Memory B cell (primary cell): ENCODE data around the gene TNFAIP2.
"Not testable (repeated sequence)": the region's sequence is repeated elsewhere in the genome, so short reads cannot be mapped to it uniquely, and the experiment has no call there.

Experiments
- ATAC-seq: fragments of 150-1000 bp; cut with Tn5 transposase; 2 replicates; pipeline ENCODE4 v1.10.0; 2021; ENCODE audit warnings: low read depth, mild to moderate bottlenecking, moderate library complexity
- DNase-seq, 2 donors: peaks; one replicate each; pipeline ENCODE4 v3.0.0; 2022; ENCODE audit warnings: low spot score in 2 of 2
- H3K27ac Mint-ChIP-seq: one replicate; pipeline ENCODE4 v1.8.0; 2022; ENCODE audit warnings: mild to moderate bottlenecking, moderate library complexity, mixed read lengths
- H3K27me3 Mint-ChIP-seq: one replicate; pipeline ENCODE4 v1.8.0; 2022; ENCODE audit warnings: mixed read lengths
- H3K36me3 Mint-ChIP-seq: one replicate; pipeline ENCODE4 v1.8.0; 2022; ENCODE audit warnings: mild to moderate bottlenecking, mixed read lengths
- H3K4me1 Mint-ChIP-seq: one replicate; pipeline ENCODE4 v1.8.0; 2022; ENCODE audit warnings: mixed read lengths
- H3K4me3 Mint-ChIP-seq: one replicate; pipeline ENCODE4 v1.8.0; 2022; ENCODE audit warnings: mild to moderate bottlenecking, moderate library complexity, mixed read lengths
- H3K9me3 Mint-ChIP-seq: one replicate; pipeline ENCODE4 v1.8.0; 2022; ENCODE audit warnings: mixed read lengths

TNFAIP2 gene

GRCh38 chr14:103118663-103119404 is 4.4 kb upstream of the TNFAIP2 start:
- DNase-seq, result no peak
- Mint-ChIP-seq H3K4me3 (no peak overlapping the region), H3K36me3 (no peaks in the 10 kb centered on the region), H3K9me3 (no peaks in the 10 kb centered on the region), H3K27ac (no peak overlapping the region), H3K4me1 (peaks cover 5% of the 10 kb centered on the region), H3K27me3 (peaks cover 2% of the 10 kb centered on the region)
- no peak for ATAC-seq

- not testable (repeated sequence) for H3K4me3 Mint-ChIP-seq, H3K9me3 Mint-ChIP-seq, ATAC-seq, H3K27me3 Mint-ChIP-seq, H3K27ac Mint-ChIP-seq, H3K4me1 Mint-ChIP-seq, H3K36me3 Mint-ChIP-seq, DNase-seq
Measured at GRCh38 chr14:103119527-103119926, 3.7 kb upstream of the TNFAIP2 start.

GRCh38 chr14:103121121-103121845 is 2.0 kb upstream of the TNFAIP2 start:
- Mint-ChIP-seq H3K4me1 (peaks cover 4% of the 10 kb centered on the region), H3K27ac (no peak overlapping the region), H3K4me3 (peak overlapping the region; percentile 32), H3K36me3 (no peaks in the 10 kb centered on the region), H3K9me3 (peaks cover under 1% of the 10 kb centered on the region), H3K27me3 (peaks cover 8% of the 10 kb centered on the region)
- ATAC-seq (no peak), DNase-seq (no peak)

- DNase-seq, result no peak
- peaks cover 2% of the 10 kb centered on the region for H3K9me3 Mint-ChIP-seq
- peaks cover 8% of the 10 kb centered on the region for H3K27me3 Mint-ChIP-seq
- peak; percentile 34 for ATAC-seq
- peaks cover 4% of the 10 kb centered on the region for H3K4me1 Mint-ChIP-seq
- H3K36me3 Mint-ChIP-seq, result no peaks in the 10 kb centered on the region
- peak overlapping the region; percentile 28 for H3K4me3 Mint-ChIP-seq
- H3K27ac Mint-ChIP-seq, result no peak overlapping the region
Measured at GRCh38 chr14:103121846-103122584, 1.2 kb upstream of the TNFAIP2 start.

GRCh38 chr14:103122585-103122946 is 695 bp upstream of the TNFAIP2 start:
- DNase-seq (no peak), ATAC-seq (peak; percentile 12)
- Mint-ChIP-seq H3K36me3 (no peaks in the 10 kb centered on the region), H3K9me3 (peaks cover 2% of the 10 kb centered on the region), H3K27me3 (peaks cover 8% of the 10 kb centered on the region), H3K4me3 (peak overlapping the region; percentile 69), H3K4me1 (peaks cover 4% of the 10 kb centered on the region), H3K27ac (no peak overlapping the region)

GRCh38 chr14:103123634-103124500 is 606 bp downstream of the TNFAIP2 start:
- Mint-ChIP-seq H3K9me3 (peaks cover 2% of the 10 kb centered on the region), H3K27ac (no peak overlapping the region), H3K27me3 (peaks cover 12% of the 10 kb centered on the region), H3K4me1 (peaks cover 4% of the 10 kb centered on the region), H3K36me3 (no peaks in the 10 kb centered on the region), H3K4me3 (peak overlapping the region; percentile 69)
- DNase-seq (no peak), ATAC-seq (no peak)

GRCh38 chr14:103124501-103125001 is 1.3 kb downstream of the TNFAIP2 start:
- Mint-ChIP-seq H3K4me3 (no peak overlapping the region), H3K27me3 (peaks cover 12% of the 10 kb centered on the region), H3K9me3 (peaks cover 2% of the 10 kb centered on the region), H3K36me3 (no peaks in the 10 kb centered on the region), H3K4me1 (peaks cover 4% of the 10 kb centered on the region), H3K27ac (no peak overlapping the region)
- ATAC-seq (no peak), DNase-seq (no peak)

- H3K4me1 Mint-ChIP-seq, result peaks cover 4% of the 10 kb centered on the region
- no peak for ATAC-seq
- peaks cover 2% of the 10 kb centered on the region for H3K9me3 Mint-ChIP-seq
- peaks cover 13% of the 10 kb centered on the region for H3K27me3 Mint-ChIP-seq
- no peak for DNase-seq
- no peaks in the 10 kb centered on the region for H3K36me3 Mint-ChIP-seq
- H3K27ac Mint-ChIP-seq, result no peak overlapping the region
- no peak overlapping the region for H3K4me3 Mint-ChIP-seq
Measured at GRCh38 chr14:103125098-103126070, 2.1 kb downstream of the TNFAIP2 start.

GRCh38 chr14:103126088-103126872 is 3.0 kb downstream of the TNFAIP2 start:
- Mint-ChIP-seq H3K4me3 (no peak overlapping the region), H3K27ac (no peak overlapping the region)
- no peak for ATAC-seq

GRCh38 chr14:103126873-103127304 is 3.6 kb downstream of the TNFAIP2 start:
- Mint-ChIP-seq H3K4me1 (peaks cover 4% of the 10 kb centered on the region), H3K27ac (no peak overlapping the region), H3K36me3 (no peaks in the 10 kb centered on the region), H3K4me3 (no peak overlapping the region), H3K9me3 (peaks cover 2% of the 10 kb centered on the region), H3K27me3 (peaks cover 13% of the 10 kb centered on the region)
- DNase-seq, result no peak
- ATAC-seq, result no peak

More at GRCh38 chr14:103126088-103126872, 3.0 kb downstream of the TNFAIP2 start:
- DNase-seq, result no peak
- Mint-ChIP-seq H3K9me3 (peaks cover 2% of the 10 kb centered on the region), H3K27me3 (peaks cover 15% of the 10 kb centered on the region), H3K36me3 (no peaks in the 10 kb centered on the region), H3K4me1 (peaks cover 4% of the 10 kb centered on the region)

- no peak for ATAC-seq
- Mint-ChIP-seq H3K36me3 (no peaks in the 10 kb centered on the region), H3K9me3 (peaks cover 2% of the 10 kb centered on the region), H3K4me1 (peaks cover 4% of the 10 kb centered on the region), H3K4me3 (no peak overlapping the region), H3K27me3 (peaks cover 13% of the 10 kb centered on the region), H3K27ac (no peak overlapping the region)
- DNase-seq, result no peak
Measured at GRCh38 chr14:103127356-103127755, 4.1 kb downstream of the TNFAIP2 start.
